Measurements from ENCODE around the gene PDE4B. TPM values are rescaled to one million over a fixed set of nuclear protein-coding genes. Genes with fewer than 3 reads are reported as not detected.
A peak's percentile ranks its signal among the peaks of the same experiment; 100 is the strongest.

Gene PDE4B
- total RNA-seq, 1 donor from 2014 or later: 29.0 TPM

DNA sequence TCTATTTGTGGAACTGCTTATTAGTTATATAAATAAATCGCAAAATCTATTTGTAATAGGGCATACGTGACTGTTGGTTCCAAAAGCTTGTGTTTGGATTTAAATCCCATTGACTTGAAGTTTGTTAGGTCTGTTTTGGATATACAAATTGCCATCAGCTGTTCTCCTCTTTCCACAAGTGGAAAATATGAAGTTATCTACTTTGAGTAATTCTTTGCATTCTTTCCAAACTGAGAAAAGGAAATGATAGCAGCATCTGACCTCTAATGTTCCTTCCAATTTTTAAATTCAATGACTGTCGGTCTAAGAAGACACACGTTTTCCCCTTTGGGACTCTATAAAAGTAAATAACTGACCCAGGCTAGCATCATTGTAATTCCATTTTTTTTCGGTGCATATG, 575.6 kb downstream of the PDE4B start:
- intact Hi-C loops (cut with DNase I): no loop called here
- peaks cover 19% of the 10 kb centered on the region for H3K4me1 ChIP-seq
- H3K27ac ChIP-seq: no peak overlapping the region
- TF ChIP-seq POLR2AphosphoS5 (IDR thresholded peaks at IDR 0.05; ENCODE audit: insufficient read depth in 1 of 2, low read depth in 1 of 2): no peak
- no peak for TF ChIP-seq CTCF (IDR thresholded peaks at IDR 0.05)
- H3K27me3 ChIP-seq: no peaks in the 10 kb centered on the region
- H3K4me3 ChIP-seq: no peak overlapping the region
- no peaks in the 10 kb centered on the region for H3K9me3 ChIP-seq
- peaks cover 0 to 17% of the 10 kb centered on the region in 2 donors for H3K36me3 ChIP-seq
- DNase-seq (ENCODE audit: extremely low spot score in 2 of 2): no peak

- H3K4me3 ChIP-seq: no peak overlapping the region
- DNase-seq (ENCODE audit: extremely low spot score in 2 of 2): no peak
- intact Hi-C loops (cut with DNase I): loop anchor here (5.0 kb wide), 1 partner anchor 1467 kb away; no protein-coding TSS in a partner anchor
- no peaks in the 10 kb centered on the region for H3K27me3 ChIP-seq
- peaks cover 0 to 5% of the 10 kb centered on the region in 2 donors for H3K36me3 ChIP-seq
- peaks cover 26% of the 10 kb centered on the region for H3K4me1 ChIP-seq
- no peak overlapping the region for H3K27ac ChIP-seq
- TF ChIP-seq CTCF (IDR thresholded peaks at IDR 0.05): no peak
- TF ChIP-seq POLR2AphosphoS5 (IDR thresholded peaks at IDR 0.05; ENCODE audit: insufficient read depth in 1 of 2, low read depth in 1 of 2): no peak
- no peak for TF ChIP-seq POLR2A (IDR thresholded peaks at IDR 0.05)
- H3K9me3 ChIP-seq: no peaks in the 10 kb centered on the region
These were observed 577.8 kb downstream of the PDE4B start for GRCh38 chr1:66370462-66370971.

GRCh38 chr1:66371233-66372005, 578.7 kb downstream of the PDE4B start:
- peaks cover 0 to 5% of the 10 kb centered on the region in 2 donors for H3K36me3 ChIP-seq
- H3K9me3 ChIP-seq: no peaks in the 10 kb centered on the region
- TF ChIP-seq CTCF (IDR thresholded peaks at IDR 0.05) (no peak), POLR2AphosphoS5 (IDR thresholded peaks at IDR 0.05; ENCODE audit: insufficient read depth in 1 of 2, low read depth in 1 of 2) (no peak), POLR2A (IDR thresholded peaks at IDR 0.05) (no peak)
- no peaks in the 10 kb centered on the region for H3K27me3 ChIP-seq
- no peak overlapping the region for H3K4me3 ChIP-seq
- intact Hi-C loops (cut with DNase I): loop anchor here (5.0 kb wide), 1 partner anchor 1466 kb away; no protein-coding TSS in a partner anchor
- H3K27ac ChIP-seq: peak overlapping the region; percentile 31
- H3K4me1 ChIP-seq: peaks cover 26% of the 10 kb centered on the region
- DNase-seq (ENCODE audit: extremely low spot score in 2 of 2): no peak

DNA sequence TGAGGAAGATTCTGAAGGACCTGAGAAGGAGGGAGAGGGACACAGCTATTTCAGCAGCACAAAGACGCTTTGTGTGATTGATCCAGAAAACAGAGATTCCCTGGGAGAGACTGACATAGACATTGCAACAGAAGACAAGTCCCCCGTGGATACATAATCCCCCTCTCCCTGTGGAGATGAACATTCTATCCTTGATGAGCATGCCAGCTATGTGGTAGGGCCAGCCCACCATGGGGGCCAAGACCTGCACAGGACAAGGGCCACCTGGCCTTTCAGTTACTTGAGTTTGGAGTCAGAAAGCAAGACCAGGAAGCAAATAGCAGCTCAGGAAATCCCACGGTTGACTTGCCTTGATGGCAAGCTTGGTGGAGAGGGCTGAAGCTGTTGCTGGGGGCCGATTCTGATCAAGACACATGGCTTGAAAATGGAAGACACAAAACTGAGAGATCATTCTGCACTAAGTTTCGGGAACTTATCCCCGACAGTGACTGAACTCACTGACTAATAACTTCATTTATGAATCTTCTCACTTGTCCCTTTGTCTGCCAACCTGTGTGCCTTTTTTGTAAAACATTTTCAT, 579.9 kb downstream of the PDE4B start:
- Histone ChIP-seq H3K36me3 (peaks cover 0 to 5% of the 10 kb centered on the region in 2 donors), H3K27ac (peak overlapping the region; percentile 31), H3K4me1 (peaks cover 26% of the 10 kb centered on the region), H3K4me3 (no peak overlapping the region), H3K27me3 (no peaks in the 10 kb centered on the region), H3K9me3 (no peaks in the 10 kb centered on the region)
- DNase-seq (ENCODE audit: extremely low spot score in 2 of 2): no peak
- TF ChIP-seq CTCF (IDR thresholded peaks at IDR 0.05) (no peak), POLR2AphosphoS5 (IDR thresholded peaks at IDR 0.05; ENCODE audit: insufficient read depth in 1 of 2, low read depth in 1 of 2) (no peak), POLR2A (IDR thresholded peaks at IDR 0.05) (no peak)
- intact Hi-C loops (cut with DNase I): loop anchor here (5.0 kb wide), 1 partner anchor 1465 kb away; no protein-coding TSS in a partner anchor

Data from vagina (tissue), 2 donors.